A673 (cell line): Measurements from ENCODE around the gene STAG3. TPM values are rescaled to one million over a fixed set of nuclear protein-coding genes. Genes with fewer than 3 reads are reported as not detected.
"Not testable (repeated sequence)": the region's sequence is repeated elsewhere in the genome, so short reads cannot be mapped to it uniquely, and the experiment has no call there.

ENCODE experiments used
- BruUV-seq: library from RNA; stranded (reverse); fragments of 400-500 nt; replicated peaks from 2 replicates; lab custom pipeline; 2021; lab: Mats Ljungman, UMichigan
- CTCF ChIA-PET: fragments of 300-600 bp; sonication (Branson Sonifier 250); formaldehyde crosslinking; loops from one replicate; lab custom pipeline; 2022; ENCODE audit warnings: antibody characterized with exemption; lab: Charles Lee
- POLR2A ChIA-PET: fragments of 300-600 bp; sonication (Branson Sonifier 250); formaldehyde crosslinking; loops from one replicate; lab custom pipeline; 2022; ENCODE audit warnings: antibody characterized with exemption; ENCODE audit not compliant: low non-redundant PET; lab: Charles Lee
- DNase-seq: peaks from one replicate; pipeline ENCODE4 v3.0.0-alpha.2; 2015; ENCODE audit warnings: low spot score
- H3K27ac ChIP-seq: fragments of 200-600 bp; sonication (generic); 2 replicates; pipeline ENCODE4 v1.5.1; 2016; ENCODE audit warnings: mixed run types, low read depth, mild to moderate bottlenecking, mixed read lengths, antibody characterized with exemption, low read length; ENCODE audit not compliant: poor library complexity, severe bottlenecking
- H3K27me3 ChIP-seq: fragments of 200-600 bp; sonication (generic); replicated peaks from 2 replicates; pipeline ENCODE4 v1.6.1; 2017; ENCODE audit warnings: mixed run types, low read depth, mild to moderate bottlenecking, mixed read lengths, antibody characterized with exemption, low read length; ENCODE audit not compliant: insufficient read depth, poor library complexity
- H3K36me3 ChIP-seq: fragments of 200-600 bp; sonication (generic); 2 replicates; pipeline ENCODE4 v1.6.1; 2016; ENCODE audit warnings: mixed run types, mild to moderate bottlenecking, mixed read lengths, antibody characterized with exemption, low read length; ENCODE audit not compliant: insufficient read depth, poor library complexity, severe bottlenecking
- H3K4me1 ChIP-seq: fragments of 200-600 bp; sonication (generic); 2 replicates; pipeline ENCODE4 v1.6.1; 2017; ENCODE audit warnings: mixed run types, mild to moderate bottlenecking, mixed read lengths, antibody characterized with exemption, low read length; ENCODE audit not compliant: insufficient read depth, poor library complexity, severe bottlenecking
- H3K4me3 ChIP-seq: fragments of 200-600 bp; sonication (generic); 2 replicates; pipeline ENCODE4 v1.5.1; 2016; ENCODE audit warnings: low read depth, mixed run types, mild to moderate bottlenecking, mixed read lengths, low read length; ENCODE audit not compliant: poor library complexity, severe bottlenecking
- H3K9me3 ChIP-seq: fragments of 200-600 bp; sonication (generic); 2 replicates; pipeline ENCODE4 v1.6.1; 2016; ENCODE audit warnings: mixed run types, low read depth, mild to moderate bottlenecking, mixed read lengths, antibody characterized with exemption, low read length; ENCODE audit not compliant: poor library complexity, severe bottlenecking
- EZH2 ChIP-seq: fragments of 200-600 bp; sonication (generic); IDR thresholded peaks from 2 replicates; pipeline ENCODE4 v1.6.1; 2017; ENCODE audit warnings: borderline replicate concordance, low read depth, mild to moderate bottlenecking, mixed read lengths, antibody characterized with exemption, low read length; ENCODE audit not compliant: poor library complexity, severe bottlenecking
- intact Hi-C: fragments of 100-400 bp; cut with micrococcal nuclease; formaldehyde crosslinking; loops from one replicate; pipeline ENCODE4 v1.10.0; 2022; ENCODE audit not compliant: unreplicated experiment
- total RNA-seq: library from RNA; stranded (reverse); gene quantifications from 2 replicates; pipeline ENCODE4 v1.2.3, GENCODE V29; 2021
- TF ChIP-seq, protein P1 (sequence below): fragments of 300-800, 200-600 bp; sonication (generic); conservative IDR thresholded peaks from 2 replicates; pipeline ENCODE4 v1.5.1; 2017; ENCODE audit warnings: low read depth, mild to moderate bottlenecking, antibody characterized with exemption, low read length, moderate library complexity, mixed read lengths

STAG3 gene
- total RNA-seq, 1 experiment from 2014 or later = 1.2 TPM

DNA sequence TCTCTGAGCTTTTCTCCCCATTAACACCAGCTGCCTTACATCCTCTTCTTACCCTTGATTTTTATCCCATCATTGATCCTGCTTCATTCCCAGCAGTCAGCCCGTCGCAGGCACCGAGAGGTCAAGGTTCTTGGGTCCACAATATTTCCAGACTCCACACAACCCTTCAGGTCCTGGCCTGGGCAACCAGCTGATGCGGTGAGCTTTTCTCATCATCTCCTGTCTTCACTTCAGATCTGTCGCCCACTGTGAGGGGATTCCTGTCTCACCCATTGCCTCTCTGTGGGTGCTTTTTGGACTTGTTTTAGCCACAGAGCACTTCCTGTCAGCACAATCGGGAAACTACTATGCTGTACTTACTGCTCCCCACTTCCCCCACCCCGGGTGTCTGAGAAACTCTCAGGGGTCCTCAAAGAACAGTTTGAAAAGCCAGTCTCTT is 33.6 kb downstream of the STAG3 start:
- ChIA-PET POLR2A (no interaction called here), CTCF (no interaction called here)
- no peaks in the 10 kb centered on the region for H3K36me3 ChIP-seq
- TF ChIP-seq, protein P1, sequence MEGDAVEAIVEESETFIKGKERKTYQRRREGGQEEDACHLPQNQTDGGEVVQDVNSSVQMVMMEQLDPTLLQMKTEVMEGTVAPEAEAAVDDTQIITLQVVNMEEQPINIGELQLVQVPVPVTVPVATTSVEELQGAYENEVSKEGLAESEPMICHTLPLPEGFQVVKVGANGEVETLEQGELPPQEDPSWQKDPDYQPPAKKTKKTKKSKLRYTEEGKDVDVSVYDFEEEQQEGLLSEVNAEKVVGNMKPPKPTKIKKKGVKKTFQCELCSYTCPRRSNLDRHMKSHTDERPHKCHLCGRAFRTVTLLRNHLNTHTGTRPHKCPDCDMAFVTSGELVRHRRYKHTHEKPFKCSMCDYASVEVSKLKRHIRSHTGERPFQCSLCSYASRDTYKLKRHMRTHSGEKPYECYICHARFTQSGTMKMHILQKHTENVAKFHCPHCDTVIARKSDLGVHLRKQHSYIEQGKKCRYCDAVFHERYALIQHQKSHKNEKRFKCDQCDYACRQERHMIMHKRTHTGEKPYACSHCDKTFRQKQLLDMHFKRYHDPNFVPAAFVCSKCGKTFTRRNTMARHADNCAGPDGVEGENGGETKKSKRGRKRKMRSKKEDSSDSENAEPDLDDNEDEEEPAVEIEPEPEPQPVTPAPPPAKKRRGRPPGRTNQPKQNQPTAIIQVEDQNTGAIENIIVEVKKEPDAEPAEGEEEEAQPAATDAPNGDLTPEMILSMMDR = no peak
- TF ChIP-seq EZH2 = no peak
- DNase-seq = no peak
- H3K4me1 ChIP-seq = no peaks in the 10 kb centered on the region
- H3K4me3 ChIP-seq = no peak overlapping the region
- no TSS peak for BruUV-seq
- H3K9me3 ChIP-seq = no peaks in the 10 kb centered on the region
- H3K27ac ChIP-seq = no peak overlapping the region
- intact Hi-C loops = no loop called here
- no peaks in the 10 kb centered on the region for H3K27me3 ChIP-seq

DNA sequence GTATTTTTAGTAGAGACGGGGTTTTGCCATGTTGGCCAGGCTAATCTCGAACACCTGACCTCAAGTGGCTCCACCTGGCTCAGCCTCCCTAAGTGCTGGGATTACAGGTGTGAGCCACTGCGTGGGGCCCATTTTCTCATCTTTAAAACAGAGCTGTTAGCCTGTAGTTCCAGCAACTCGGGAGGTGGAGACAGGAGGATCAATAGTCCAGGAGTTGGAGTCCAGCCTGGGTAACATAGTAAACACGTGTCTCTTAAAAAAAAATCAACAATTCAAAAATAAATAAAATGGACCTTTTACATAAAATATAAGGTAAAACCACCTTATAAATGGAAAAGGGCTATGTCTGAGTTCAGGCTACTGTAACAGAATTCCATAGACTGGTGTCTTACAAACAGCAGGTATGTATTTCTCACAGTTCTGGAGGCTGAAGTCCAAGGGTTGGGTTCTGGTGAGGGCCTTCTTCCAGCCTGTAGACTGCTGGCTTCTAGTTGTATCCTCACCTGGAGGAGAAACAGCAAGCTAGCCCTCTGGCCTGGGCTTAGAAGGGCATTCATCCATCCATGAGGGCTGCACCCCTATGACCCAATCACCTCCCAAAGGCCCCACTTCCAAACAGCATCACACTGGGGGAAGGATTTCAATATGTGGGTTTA is 35.0 kb downstream of the STAG3 start:
- Histone ChIP-seq H3K36me3 (no peaks in the 10 kb centered on the region), H3K4me3 (no peak overlapping the region), H3K9me3 (no peaks in the 10 kb centered on the region), H3K4me1 (no peaks in the 10 kb centered on the region), H3K27ac (no peak overlapping the region), H3K27me3 (no peaks in the 10 kb centered on the region)
- no peak for DNase-seq
- no peak for TF ChIP-seq EZH2
- TF ChIP-seq, protein P1 = no peak
- ChIA-PET CTCF (no interaction called here), POLR2A (no interaction called here)
- BruUV-seq = no TSS peak
- intact Hi-C loops = no loop called here

- Histone ChIP-seq H3K4me1 (no peaks in the 10 kb centered on the region), H3K27me3 (no peaks in the 10 kb centered on the region), H3K27ac (no peak overlapping the region), H3K9me3 (no peaks in the 10 kb centered on the region), H3K36me3 (no peaks in the 10 kb centered on the region), H3K4me3 (no peak overlapping the region)
- intact Hi-C loops = no loop called here
- POLR2A ChIA-PET = no interaction called here
- DNase-seq = no peak
- no TSS peak for BruUV-seq
- TF ChIP-seq, protein P1 = no peak
- TF ChIP-seq EZH2 = no peak
- CTCF ChIA-PET = no interaction called here
Measured at GRCh38 chr7:100213672-100214071, 36.0 kb downstream of the STAG3 start.

DNA sequence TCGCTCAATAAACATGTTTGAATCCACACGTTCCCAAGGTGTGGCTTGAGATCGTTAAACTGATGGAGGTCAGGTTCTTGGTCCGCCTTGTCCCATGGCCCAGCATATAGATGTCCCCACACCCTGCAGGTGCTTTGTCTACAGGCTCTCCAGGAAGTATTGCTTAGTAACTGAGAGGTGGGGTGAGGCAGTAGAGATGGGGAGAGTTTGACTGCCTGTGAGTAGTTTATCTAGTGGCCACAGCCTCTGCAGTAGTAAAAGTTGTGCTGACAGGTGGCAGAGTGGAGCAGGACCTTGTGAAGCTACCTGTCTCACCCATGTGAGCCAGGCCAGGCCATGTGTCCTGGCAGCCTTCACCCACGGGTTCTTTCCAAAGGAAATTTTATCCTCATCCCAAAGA is 36.6 kb downstream of the STAG3 start:
- POLR2A ChIA-PET, H3K27me3 ChIP-seq, CTCF ChIA-PET, DNase-seq, H3K36me3 ChIP-seq, intact Hi-C loops, H3K9me3 ChIP-seq, H3K27ac ChIP-seq, H3K4me1 ChIP-seq, H3K4me3 ChIP-seq, BruUV-seq: not testable (repeated sequence)
